KMS-11 (cell line): Measurements from ENCODE around the gene MDM1.

Experiments used
- H2AFZ ChIP-seq: fragments of 200-600 bp; sonication (generic); 2 replicates; pipeline ENCODE4 v1.6.1; 2016; ENCODE audit warnings: antibody characterized with exemption, mixed run types, low read depth
- H3K27ac ChIP-seq: fragments of 200-600 bp; sonication (generic); 2 replicates; pipeline ENCODE4 v1.6.1; 2016; ENCODE audit warnings: mild to moderate bottlenecking, mixed run types
- H3K27me3 ChIP-seq: fragments of 200-600 bp; sonication (generic); 2 replicates; pipeline ENCODE4 v1.6.1; 2017; ENCODE audit warnings: mild to moderate bottlenecking, low read depth, mixed run types, moderate library complexity; ENCODE audit not compliant: insufficient read depth
- H3K36me3 ChIP-seq: fragments of 200-600 bp; sonication (generic); 2 replicates; pipeline ENCODE4 v1.6.1; 2017; ENCODE audit warnings: mild to moderate bottlenecking, mixed run types; ENCODE audit not compliant: insufficient read depth
- H3K4me1 ChIP-seq: fragments of 200-600 bp; sonication (generic); 2 replicates; pipeline ENCODE4 v1.6.1; 2016; ENCODE audit warnings: mild to moderate bottlenecking, low read depth, mixed run types; ENCODE audit not compliant: poor library complexity, severe bottlenecking
- H3K4me2 ChIP-seq: fragments of 200-600 bp; sonication (generic); 2 replicates; pipeline ENCODE4 v1.7.0; 2016; ENCODE audit warnings: mild to moderate bottlenecking, mixed run types
- H3K4me3 ChIP-seq: fragments of 200-600 bp; sonication (generic); IDR thresholded peaks from 2 replicates; pipeline ENCODE4 v1.6.1; 2017; ENCODE audit warnings: low read depth, low read length, mixed read lengths; ENCODE audit not compliant: insufficient read depth
- H3K79me2 ChIP-seq: fragments of 200-600 bp; sonication (generic); 2 replicates; pipeline ENCODE4 v1.6.1; 2016; ENCODE audit warnings: low read depth, mixed run types; ENCODE audit not compliant: insufficient read depth
- H3K9ac ChIP-seq: fragments of 200-600 bp; sonication (generic); 2 replicates; pipeline ENCODE4 v1.6.1; 2016; ENCODE audit warnings: mild to moderate bottlenecking, mixed run types
- H4K20me1 ChIP-seq: fragments of 200-600 bp; sonication (generic); 2 replicates; pipeline ENCODE4 v1.6.1; 2016; ENCODE audit warnings: mild to moderate bottlenecking, mixed run types; ENCODE audit not compliant: insufficient read depth
- CTCF ChIP-seq: fragments of 200-600 bp; sonication (generic); conservative IDR thresholded peaks from 2 replicates; pipeline ENCODE4 v1.6.1; 2017; ENCODE audit warnings: low read depth, mild to moderate bottlenecking, antibody characterized with exemption, low read length, moderate library complexity, mixed read lengths

Gene MDM1

GRCh38 chr12:68376901-68377300, 44.7 kb upstream of the MDM1 start:
- no peak for TF ChIP-seq CTCF
- no peaks in the 10 kb centered on the region for H4K20me1 ChIP-seq
- H3K4me3 ChIP-seq, result no peak overlapping the region
- H3K4me2 ChIP-seq, result peak overlapping the region; percentile 100; the same call in 1 of the 2 replicates
- no peak overlapping the region for H2AFZ ChIP-seq
- H3K9ac ChIP-seq, result no peak overlapping the region
- no peaks in the 10 kb centered on the region for H3K36me3 ChIP-seq
- H3K79me2 ChIP-seq, result no peaks in the 10 kb centered on the region
- H3K27ac ChIP-seq, result peak overlapping the region; percentile 6; the same call in 1 of the 2 replicates
- H3K4me1 ChIP-seq, result peaks cover 55% of the 10 kb centered on the region
- H3K27me3 ChIP-seq, result no peaks in the 10 kb centered on the region

DNA sequence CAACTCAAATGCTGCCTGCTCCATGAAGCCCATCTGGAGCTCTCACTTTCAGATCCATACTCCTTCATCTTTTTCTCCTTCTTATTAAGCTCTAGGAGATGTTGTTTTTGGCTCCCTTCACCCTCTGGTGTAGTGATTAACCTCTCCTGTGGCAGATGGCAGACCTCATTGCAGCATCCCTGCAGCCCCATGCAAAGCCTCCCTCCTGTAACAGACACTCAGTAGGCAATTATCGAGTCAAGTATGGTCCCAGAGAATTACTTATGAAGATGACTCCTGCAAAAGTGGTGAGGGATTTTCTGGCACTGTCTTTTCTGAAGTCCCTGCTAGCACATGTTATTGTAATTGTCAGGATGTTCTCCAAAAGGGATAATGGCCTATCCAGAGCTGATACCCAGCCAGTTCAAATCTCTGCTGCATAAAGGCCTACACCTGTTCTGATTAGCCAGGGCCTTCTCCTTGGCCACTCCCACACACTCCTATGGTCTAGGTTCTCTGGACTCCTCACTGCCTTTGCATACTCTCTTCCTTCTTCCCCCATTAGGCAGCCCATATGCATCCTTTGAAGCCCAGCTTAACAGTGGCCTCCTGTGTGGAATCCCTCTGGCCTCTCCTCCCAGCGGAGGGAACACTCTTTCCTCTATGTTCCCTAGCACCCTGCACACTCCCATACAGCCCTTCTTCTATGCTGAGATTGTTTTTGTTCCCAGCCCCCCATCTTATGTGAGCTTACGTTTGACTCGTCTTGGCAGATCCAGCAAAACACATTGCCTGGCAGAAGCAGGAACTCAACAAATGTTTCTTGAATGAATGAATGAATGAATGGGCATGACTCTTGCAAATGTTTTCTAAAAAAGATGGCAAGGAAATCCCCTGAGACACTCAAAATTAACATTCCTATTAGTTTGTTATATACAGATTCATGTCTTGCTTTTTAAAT, 43.9 kb upstream of the MDM1 start:
- Histone ChIP-seq H3K9ac (peak overlapping the region; percentile 77; the same call in 1 of the 2 replicates), H3K4me3 (no peak overlapping the region), H3K27ac (peak overlapping the region; percentile 95), H3K4me2 (peak overlapping the region; percentile 100), H3K79me2 (no peaks in the 10 kb centered on the region), H3K36me3 (no peaks in the 10 kb centered on the region), H3K4me1 (peaks cover 64% of the 10 kb centered on the region), H3K27me3 (no peaks in the 10 kb centered on the region), H4K20me1 (no peaks in the 10 kb centered on the region), H2AFZ (peak overlapping the region; percentile 60; the same call in 1 of the 2 replicates)
- no peak for TF ChIP-seq CTCF

- H4K20me1 ChIP-seq, result no peaks in the 10 kb centered on the region
- H3K4me1 ChIP-seq, result peaks cover 73% of the 10 kb centered on the region
- H3K79me2 ChIP-seq, result no peaks in the 10 kb centered on the region
- peak overlapping the region; percentile 95 for H3K27ac ChIP-seq
- H3K9ac ChIP-seq, result peak overlapping the region; percentile 77
- TF ChIP-seq CTCF, result no peak
- H3K27me3 ChIP-seq, result no peaks in the 10 kb centered on the region
- H2AFZ ChIP-seq, result peak overlapping the region; percentile 60
- H3K4me2 ChIP-seq, result peak overlapping the region; percentile 100
- H3K4me3 ChIP-seq, result no peak overlapping the region
- no peaks in the 10 kb centered on the region for H3K36me3 ChIP-seq
Observed at GRCh38 chr12:68374307-68374982, 42.3 kb upstream of the MDM1 start.

- no peak overlapping the region for H2AFZ ChIP-seq
- H4K20me1 ChIP-seq, result no peaks in the 10 kb centered on the region
- no peak overlapping the region for H3K9ac ChIP-seq
- H3K27ac ChIP-seq, result no peak overlapping the region
- no peak overlapping the region for H3K4me2 ChIP-seq
- no peaks in the 10 kb centered on the region for H3K79me2 ChIP-seq
- H3K4me1 ChIP-seq, result peaks cover 86% of the 10 kb centered on the region
- H3K27me3 ChIP-seq, result no peaks in the 10 kb centered on the region
- TF ChIP-seq CTCF, result no peak
- no peak overlapping the region for H3K4me3 ChIP-seq
- no peaks in the 10 kb centered on the region for H3K36me3 ChIP-seq
Observed at GRCh38 chr12:68370667-68371066, 38.5 kb upstream of the MDM1 start.
